Central memory CD4-positive, alpha-beta T cell (primary cell): ENCODE measurements around the gene PDLIM4.
A peak's percentile ranks its signal among the peaks of the same experiment; 100 is the strongest.

Source experiments
- DNase-seq: peaks from one replicate; pipeline ENCODE4 v3.0.0; 2022

Gene PDLIM4

GRCh38 chr5:132227485-132228240, 29.8 kb upstream of the PDLIM4 start, which contains the start of gene P4HA2:
TSS of gene P4HA2 (minus strand) at chr5:132227853. CDS start at chr5:132218626, 9,227 bp downstream.
- no peak for DNase-seq

GRCh38 chr5:132228241-132229035, 29.1 kb upstream of the PDLIM4 start:
- DNase-seq = no peak

GRCh38 chr5:132229236-132229635, 28.3 kb upstream of the PDLIM4 start:
- no peak for DNase-seq

GRCh38 chr5:132230871-132231270, 26.6 kb upstream of the PDLIM4 start:
- no peak for DNase-seq

- no peak for DNase-seq
Observed at GRCh38 chr5:132232465-132232864, 25.0 kb upstream of the PDLIM4 start.

- no peak for DNase-seq
Observed at GRCh38 chr5:132233081-132233480, 24.4 kb upstream of the PDLIM4 start.

GRCh38 chr5:132233811-132234683, 23.4 kb upstream of the PDLIM4 start:
- DNase-seq = no peak

GRCh38 chr5:132234684-132235062, 22.8 kb upstream of the PDLIM4 start:
- DNase-seq = no peak

- no peak for DNase-seq
Observed at GRCh38 chr5:132235340-132235739, 22.2 kb upstream of the PDLIM4 start.

- no peak for DNase-seq
Observed at GRCh38 chr5:132237141-132237540, 20.4 kb upstream of the PDLIM4 start.

GRCh38 chr5:132237670-132238069, 19.8 kb upstream of the PDLIM4 start:
- no peak for DNase-seq

- peak; percentile 31 for DNase-seq
Observed at GRCh38 chr5:132238169-132238744, 19.2 kb upstream of the PDLIM4 start.

GRCh38 chr5:132238901-132239500, 18.5 kb upstream of the PDLIM4 start:
- no peak for DNase-seq

- no peak for DNase-seq
Observed at GRCh38 chr5:132239776-132240175, 17.7 kb upstream of the PDLIM4 start.

GRCh38 chr5:132243366-132243977, 14.0 kb upstream of the PDLIM4 start:
- no peak for DNase-seq

GRCh38 chr5:132245593-132245992, 11.9 kb upstream of the PDLIM4 start:
- DNase-seq = no peak

GRCh38 chr5:132246806-132247205, 10.7 kb upstream of the PDLIM4 start:
- DNase-seq = no peak

- DNase-seq = no peak
Observed at GRCh38 chr5:132250547-132250946, 6.9 kb upstream of the PDLIM4 start.

GRCh38 chr5:132251220-132251725, 6.2 kb upstream of the PDLIM4 start:
- DNase-seq = no peak

GRCh38 chr5:132253008-132253441, 4.5 kb upstream of the PDLIM4 start:
- no peak for DNase-seq
